Measurements from ENCODE around the gene LUC7L3.
A peak's percentile ranks its signal among the peaks of the same experiment; 100 is the strongest.
"Not testable (repeated sequence)": the region's sequence is repeated elsewhere in the genome, so short reads cannot be mapped to it uniquely, and the experiment has no call there.

LUC7L3 gene

DNA sequence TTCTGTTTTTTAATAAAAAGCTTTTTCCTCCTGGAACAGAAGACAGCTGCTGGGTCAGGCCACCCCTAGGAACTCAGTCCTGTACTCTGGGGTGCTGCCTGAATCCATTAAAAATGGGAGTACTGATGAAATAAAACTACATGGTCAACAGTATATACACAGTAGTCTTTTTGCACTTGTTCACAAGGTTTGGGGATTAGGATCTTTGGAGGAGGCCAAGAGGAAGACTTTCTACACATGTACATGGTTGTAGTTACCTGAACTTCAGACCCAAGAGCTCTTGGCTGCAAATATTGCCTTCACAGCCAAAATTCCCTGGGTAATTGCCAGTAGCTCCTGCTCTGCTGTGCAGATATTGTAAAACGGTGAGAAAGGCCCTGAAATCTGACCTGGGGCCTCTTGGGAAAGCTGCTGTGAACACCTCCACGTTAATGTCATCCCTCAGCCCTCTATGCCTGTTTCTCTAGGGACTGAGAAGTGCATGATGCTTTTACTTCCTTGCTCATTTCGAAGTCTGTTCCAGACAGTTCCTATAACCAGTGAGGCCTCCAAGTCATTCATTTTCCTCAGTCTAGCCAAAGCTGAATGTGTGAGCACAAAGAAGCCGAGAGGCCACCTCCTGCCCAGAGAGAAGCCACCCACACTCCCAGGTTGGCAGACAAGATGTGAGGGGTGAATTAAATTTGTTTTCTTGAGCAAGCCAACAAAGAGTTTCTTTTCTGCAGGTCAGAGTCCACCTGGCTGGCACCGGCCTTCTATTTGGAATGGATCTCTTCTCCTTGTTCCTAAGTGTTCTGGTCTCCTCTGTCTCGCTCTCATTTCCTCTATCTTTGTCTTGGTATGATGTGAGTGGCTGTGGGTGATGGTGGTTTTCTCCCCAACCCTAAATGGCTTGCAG is 27.6 kb upstream of the LUC7L3 start:
- H3K9me3 Mint-ChIP-seq: no peaks in the 10 kb centered on the region
- H3K27me3 Mint-ChIP-seq: no peaks in the 10 kb centered on the region
- no peak overlapping the region for H3K4me3 Mint-ChIP-seq
- H3K4me1 Mint-ChIP-seq (ENCODE audit: low read depth): no peaks in the 10 kb centered on the region
- no peak overlapping the region for H3K27ac Mint-ChIP-seq
- H3K36me3 Mint-ChIP-seq (ENCODE audit: low read depth): peaks cover 31% of the 10 kb centered on the region

DNA sequence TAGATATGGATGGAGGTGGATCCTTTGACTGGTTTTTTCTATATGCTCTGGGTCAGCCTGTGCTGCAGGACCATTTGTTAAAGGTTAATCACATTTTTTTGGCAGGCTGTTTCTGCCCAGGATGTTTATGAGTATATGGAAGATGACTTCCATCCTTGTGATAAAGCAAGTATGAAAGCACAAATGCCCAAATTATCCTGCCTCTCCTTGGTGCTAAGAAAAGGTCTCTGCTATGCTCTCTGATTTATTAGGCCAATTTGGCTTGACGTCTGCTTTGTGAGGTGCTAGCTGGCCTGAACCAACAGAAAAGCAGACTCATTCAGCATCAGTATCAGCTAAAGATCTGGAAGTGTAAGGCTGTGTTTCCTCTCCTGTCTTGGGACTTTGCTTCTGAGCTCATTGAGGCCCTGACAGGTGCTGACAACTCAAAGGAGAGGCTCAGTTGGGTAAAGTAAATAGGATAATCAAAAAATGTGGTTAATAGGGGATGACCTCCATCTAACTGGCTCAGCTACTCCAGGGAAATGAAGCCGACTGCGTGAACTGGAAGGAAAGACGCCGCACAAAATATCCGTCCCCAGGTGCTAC is 26.9 kb upstream of the LUC7L3 start:
- Mint-ChIP-seq H3K4me1 (ENCODE audit: low read depth) (no peaks in the 10 kb centered on the region), H3K4me3 (no peak overlapping the region), H3K27me3 (no peaks in the 10 kb centered on the region), H3K27ac (no peak overlapping the region), H3K9me3 (no peaks in the 10 kb centered on the region), H3K36me3 (ENCODE audit: low read depth) (peaks cover 39% of the 10 kb centered on the region)

DNA sequence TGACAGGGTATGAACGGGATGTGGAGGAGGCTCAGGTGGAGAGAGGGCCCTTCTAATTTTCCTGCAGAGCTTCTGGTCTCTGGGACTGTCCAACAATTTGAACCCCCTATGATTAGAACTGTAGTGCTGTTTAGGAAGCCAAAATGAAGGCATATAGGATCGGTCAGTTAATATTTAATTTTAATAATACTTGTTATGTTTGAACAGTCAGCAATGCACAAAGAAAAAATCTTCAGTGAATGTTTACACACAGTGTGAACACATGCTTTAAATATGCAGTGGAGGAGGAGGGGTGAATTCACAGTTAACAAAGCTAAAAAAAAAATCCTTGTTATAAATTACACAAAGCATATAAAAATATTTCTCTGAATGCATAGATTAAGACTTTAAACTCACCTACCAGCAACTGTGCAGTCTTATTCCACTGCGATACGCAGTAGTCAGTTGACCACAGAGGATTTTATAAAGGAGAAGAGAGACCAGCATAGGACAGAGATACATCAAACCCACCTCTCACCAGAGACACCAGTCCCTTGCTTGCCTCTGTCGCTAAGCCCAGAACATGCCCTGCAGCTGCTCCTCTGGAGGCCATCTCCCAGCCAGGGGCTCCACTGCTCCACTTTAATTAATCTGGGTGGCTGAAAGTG is 26.2 kb upstream of the LUC7L3 start:
- Mint-ChIP-seq H3K36me3 (ENCODE audit: low read depth) (peaks cover 43% of the 10 kb centered on the region), H3K4me3 (no peak overlapping the region), H3K9me3 (no peaks in the 10 kb centered on the region), H3K4me1 (ENCODE audit: low read depth) (no peaks in the 10 kb centered on the region), H3K27ac (no peak overlapping the region), H3K27me3 (no peaks in the 10 kb centered on the region)

- Mint-ChIP-seq H3K27ac (no peak overlapping the region), H3K9me3 (no peaks in the 10 kb centered on the region), H3K36me3 (ENCODE audit: low read depth) (peaks cover 71% of the 10 kb centered on the region), H3K27me3 (no peaks in the 10 kb centered on the region), H3K4me3 (no peak overlapping the region), H3K4me1 (ENCODE audit: low read depth) (no peaks in the 10 kb centered on the region)
Observed at GRCh38 chr17:50696365-50696879, 23.0 kb upstream of the LUC7L3 start.

GRCh38 chr17:50697062-50697461 is 22.3 kb upstream of the LUC7L3 start:
- no peaks in the 10 kb centered on the region for H3K27me3 Mint-ChIP-seq
- H3K9me3 Mint-ChIP-seq: no peaks in the 10 kb centered on the region
- H3K27ac Mint-ChIP-seq: peak overlapping the region; percentile 24
- no peak overlapping the region for H3K4me3 Mint-ChIP-seq
- H3K4me1 Mint-ChIP-seq (ENCODE audit: low read depth): peaks cover 4% of the 10 kb centered on the region
- H3K36me3 Mint-ChIP-seq (ENCODE audit: low read depth): peaks cover 76% of the 10 kb centered on the region

GRCh38 chr17:50697663-50698272 is 21.6 kb upstream of the LUC7L3 start:
- peaks cover 77% of the 10 kb centered on the region for H3K36me3 Mint-ChIP-seq (ENCODE audit: low read depth)
- peaks cover 9% of the 10 kb centered on the region for H3K4me1 Mint-ChIP-seq (ENCODE audit: low read depth)
- H3K27me3 Mint-ChIP-seq: no peaks in the 10 kb centered on the region
- H3K27ac Mint-ChIP-seq: peak overlapping the region; percentile 24
- no peaks in the 10 kb centered on the region for H3K9me3 Mint-ChIP-seq
- H3K4me3 Mint-ChIP-seq: no peak overlapping the region

DNA sequence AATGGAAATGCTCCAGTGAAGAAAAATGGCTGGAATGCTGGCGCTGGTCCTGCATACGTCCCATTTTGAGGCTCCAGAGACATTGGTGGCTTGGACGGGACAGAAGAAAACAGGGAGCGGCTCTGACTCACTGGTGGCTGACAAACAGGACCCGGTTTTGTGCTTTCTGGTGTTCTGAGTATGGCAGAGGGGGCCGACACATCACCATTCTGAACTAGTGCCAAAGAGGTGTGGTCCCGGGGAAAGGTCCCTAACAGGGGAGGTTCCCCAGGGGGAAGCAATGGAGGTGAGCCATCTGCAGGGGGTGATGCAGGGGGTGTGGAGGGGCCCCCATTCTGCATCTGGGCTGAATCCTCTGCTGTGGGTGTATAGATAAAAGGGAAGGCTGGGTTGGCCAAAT is 20.0 kb upstream of the LUC7L3 start:
- no peaks in the 10 kb centered on the region for H3K9me3 Mint-ChIP-seq
- no peaks in the 10 kb centered on the region for H3K27me3 Mint-ChIP-seq
- H3K27ac Mint-ChIP-seq: no peak overlapping the region
- H3K4me3 Mint-ChIP-seq: no peak overlapping the region
- peaks cover 20% of the 10 kb centered on the region for H3K4me1 Mint-ChIP-seq (ENCODE audit: low read depth)
- H3K36me3 Mint-ChIP-seq (ENCODE audit: low read depth): peaks cover 85% of the 10 kb centered on the region

DNA sequence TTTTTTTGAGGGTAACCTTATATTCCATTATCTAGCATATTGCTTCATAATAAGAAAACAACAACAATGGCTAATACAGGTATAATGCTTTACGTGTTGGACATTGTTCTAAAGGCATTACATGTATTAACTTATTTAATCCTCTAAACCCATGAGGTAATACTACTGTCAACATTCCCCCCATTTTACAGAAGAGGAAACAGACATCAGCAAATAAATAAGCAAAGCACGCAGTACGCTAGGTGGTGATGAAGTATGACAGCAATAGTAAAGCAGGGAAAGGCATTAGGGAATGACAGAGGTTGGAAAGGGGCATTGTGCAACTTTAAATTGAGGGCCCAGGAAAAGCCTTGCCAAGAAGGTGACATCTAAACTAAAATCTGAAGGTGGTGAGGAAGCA is 16.2 kb upstream of the LUC7L3 start:
- no peaks in the 10 kb centered on the region for H3K9me3 Mint-ChIP-seq
- peaks cover 67% of the 10 kb centered on the region for H3K36me3 Mint-ChIP-seq (ENCODE audit: low read depth)
- H3K27ac Mint-ChIP-seq: no peak overlapping the region
- H3K27me3 Mint-ChIP-seq: no peaks in the 10 kb centered on the region
- no peak overlapping the region for H3K4me3 Mint-ChIP-seq
- H3K4me1 Mint-ChIP-seq (ENCODE audit: low read depth): peaks cover 45% of the 10 kb centered on the region

- Mint-ChIP-seq H3K9me3 (no peaks in the 10 kb centered on the region), H3K36me3 (ENCODE audit: low read depth) (peaks cover 30% of the 10 kb centered on the region), H3K4me3 (peak within 1 kb of the TSS; percentile 96), H3K27ac (peak within 1 kb of the TSS; percentile 97), H3K4me1 (ENCODE audit: low read depth) (peaks cover 57% of the 10 kb centered on the region), H3K27me3 (no peaks in the 10 kb centered on the region)
Observed at GRCh38 chr17:50707289-50708049, 11.9 kb upstream of the LUC7L3 start, which contains the start of gene ANKRD40. TSS of gene ANKRD40 (minus strand) at chr17:50707914. CDS start at chr17:50707654, 260 bp downstream.

GRCh38 chr17:50708050-50709000 is 11.1 kb upstream of the LUC7L3 start:
- peaks cover 54% of the 10 kb centered on the region for H3K4me1 Mint-ChIP-seq (ENCODE audit: low read depth)
- peak overlapping the region; percentile 96 for H3K4me3 Mint-ChIP-seq
- no peaks in the 10 kb centered on the region for H3K9me3 Mint-ChIP-seq
- H3K36me3 Mint-ChIP-seq (ENCODE audit: low read depth): peaks cover 23% of the 10 kb centered on the region
- no peaks in the 10 kb centered on the region for H3K27me3 Mint-ChIP-seq
- H3K27ac Mint-ChIP-seq: peak overlapping the region; percentile 95

DNA sequence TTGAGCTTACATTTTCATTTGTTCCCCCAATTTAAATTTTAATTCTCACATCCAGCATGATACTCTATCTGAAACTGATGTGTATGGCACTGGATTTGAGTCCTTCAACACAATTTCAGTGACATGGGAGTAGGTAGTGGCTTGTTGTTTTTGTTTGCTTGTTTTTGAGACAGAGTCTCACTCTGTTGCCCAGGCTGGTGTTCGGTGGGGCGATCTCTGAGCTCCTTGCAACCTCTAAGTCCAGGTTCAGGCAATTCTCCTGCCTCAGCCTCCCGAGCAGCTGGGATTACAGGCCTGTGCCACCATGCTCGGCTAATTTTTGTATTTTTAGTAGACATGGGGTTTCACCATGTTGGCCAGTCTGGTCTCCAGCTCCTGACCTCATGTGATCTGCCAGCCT is 10.3 kb upstream of the LUC7L3 start:
- peak overlapping the region; percentile 96 for H3K4me3 Mint-ChIP-seq
- peaks cover 47% of the 10 kb centered on the region for H3K4me1 Mint-ChIP-seq (ENCODE audit: low read depth)
- not testable (repeated sequence) for H3K27me3 Mint-ChIP-seq, H3K9me3 Mint-ChIP-seq
- peak overlapping the region; percentile 95 for H3K27ac Mint-ChIP-seq
- peaks cover 16% of the 10 kb centered on the region for H3K36me3 Mint-ChIP-seq (ENCODE audit: low read depth)

GRCh38 chr17:50710025-50710424 is 9.4 kb upstream of the LUC7L3 start:
- Mint-ChIP-seq H3K36me3 (ENCODE audit: low read depth) (peaks cover 14% of the 10 kb centered on the region), H3K4me1 (ENCODE audit: low read depth) (peaks cover 43% of the 10 kb centered on the region), H3K9me3 (no peaks in the 10 kb centered on the region), H3K4me3 (no peak overlapping the region), H3K27ac (peak overlapping the region; percentile 86), H3K27me3 (no peaks in the 10 kb centered on the region)

DNA sequence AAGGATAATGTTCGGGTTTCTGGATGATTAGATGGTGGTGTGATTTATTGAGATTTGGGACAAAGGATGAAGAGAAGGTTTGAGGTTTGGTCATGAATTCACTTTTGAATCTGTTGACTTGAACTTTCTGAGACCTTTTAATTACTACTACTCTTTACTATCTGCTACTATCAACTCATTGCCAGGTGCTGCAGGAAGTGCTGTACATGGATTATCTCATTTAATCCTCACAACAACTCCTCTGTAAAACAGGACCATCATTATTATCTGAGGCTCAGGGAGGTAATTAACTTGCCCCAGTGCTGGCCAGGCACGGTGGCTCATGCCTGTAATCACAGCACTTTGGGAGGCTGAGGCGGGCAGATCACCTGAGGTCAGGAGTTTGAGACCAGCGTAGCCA is 8.8 kb upstream of the LUC7L3 start:
- Mint-ChIP-seq H3K27me3 (no peaks in the 10 kb centered on the region), H3K9me3 (no peaks in the 10 kb centered on the region), H3K4me3 (no peak overlapping the region), H3K36me3 (ENCODE audit: low read depth) (peaks cover 8% of the 10 kb centered on the region), H3K27ac (no peak overlapping the region), H3K4me1 (ENCODE audit: low read depth) (peaks cover 37% of the 10 kb centered on the region)

Measured in stimulated activated naive CD8-positive, alpha-beta T cell treated with anti-CD3 and anti-CD28 coated beads, Interleukin-15, Interleukin-2, amounts not matched to agents 100 ng/mL and 50 ng/mL, for 24 hours (primary cell).